Right kidney (tissue), 1 donor: ENCODE measurements around the gene GPATCH4.
"Not testable (repeated sequence)": the region's sequence is repeated elsewhere in the genome, so short reads cannot be mapped to it uniquely, and the experiment has no call there.

Source experiments
- DNase-seq: peaks from one replicate; pipeline ENCODE4 v3.0.0-alpha.2; 2016

The GPATCH4 gene

DNA sequence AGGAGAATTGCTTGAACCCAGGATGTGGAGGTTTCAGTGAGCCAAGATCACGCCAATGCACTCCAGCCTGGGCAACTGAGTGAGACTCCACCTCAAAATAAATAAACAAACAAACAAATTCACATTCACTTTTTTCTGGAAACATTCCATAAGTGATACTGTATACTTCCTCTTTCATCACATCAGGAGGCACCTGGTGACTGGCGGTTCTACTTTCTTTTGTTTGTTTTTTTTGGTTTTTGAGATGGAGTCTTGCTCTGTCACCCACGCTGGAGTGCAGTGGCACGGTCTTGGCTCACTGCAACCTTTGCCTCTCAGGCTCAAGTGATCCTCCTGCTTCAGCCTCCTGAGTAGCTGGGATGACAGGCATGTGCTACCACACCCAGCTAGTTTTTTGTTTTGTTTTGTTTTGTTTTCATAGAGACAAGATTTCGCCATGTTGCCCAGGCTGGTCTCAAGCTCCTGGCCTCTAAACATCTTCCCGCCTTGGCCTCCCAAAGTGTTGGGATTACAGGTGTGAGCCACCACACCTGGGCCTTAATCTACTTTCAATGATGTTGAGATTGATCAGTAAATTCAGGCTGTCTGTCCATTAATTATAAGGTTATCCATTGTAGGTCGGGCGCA lies 28.7 kb upstream of the GPATCH4 start:
- no peak for DNase-seq

DNA sequence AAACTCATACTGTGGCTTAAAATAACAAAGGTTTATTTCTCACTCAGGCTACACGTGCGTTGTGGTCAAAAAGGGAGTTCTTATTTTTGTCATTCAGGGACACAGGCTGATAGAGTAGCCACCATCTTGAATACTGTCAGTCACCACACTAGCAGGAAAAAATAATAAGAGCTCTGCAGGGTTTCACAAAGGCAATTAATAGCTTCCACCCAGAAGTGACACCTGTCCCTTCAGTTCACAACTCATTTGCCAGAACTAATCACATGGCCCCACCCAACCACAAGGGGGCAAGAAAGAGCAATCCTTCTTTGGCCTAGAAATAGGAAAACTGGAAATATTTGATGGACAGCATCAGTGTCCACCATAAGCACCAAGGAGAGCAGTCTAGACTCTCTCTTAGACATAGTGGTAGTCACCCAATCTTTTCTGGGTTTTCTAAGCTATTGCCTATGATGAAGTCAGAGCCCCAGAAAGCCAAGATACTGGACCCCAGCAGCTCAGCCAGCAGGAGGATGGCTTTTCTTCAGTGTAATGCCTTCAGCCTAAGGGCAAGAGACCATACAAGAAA lies 26.1 kb upstream of the GPATCH4 start:
- DNase-seq, result no peak

DNA sequence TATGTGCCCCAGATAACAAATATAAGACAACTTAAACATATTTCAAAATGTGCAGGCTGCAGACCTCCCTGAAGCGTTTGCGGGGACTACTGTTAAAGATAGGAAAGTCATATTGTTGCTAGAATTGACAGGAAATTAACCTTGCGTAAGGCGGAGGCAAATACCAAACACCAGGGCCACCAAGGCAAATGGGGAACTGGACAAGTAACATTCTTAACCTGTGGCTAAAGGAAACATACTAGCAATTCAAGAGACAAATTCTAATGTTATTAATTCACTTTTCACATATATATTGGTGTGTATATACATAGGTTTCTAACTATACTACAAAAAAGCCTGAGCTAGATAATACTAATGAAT lies 24.8 kb upstream of the GPATCH4 start:
- no peak for DNase-seq

DNA sequence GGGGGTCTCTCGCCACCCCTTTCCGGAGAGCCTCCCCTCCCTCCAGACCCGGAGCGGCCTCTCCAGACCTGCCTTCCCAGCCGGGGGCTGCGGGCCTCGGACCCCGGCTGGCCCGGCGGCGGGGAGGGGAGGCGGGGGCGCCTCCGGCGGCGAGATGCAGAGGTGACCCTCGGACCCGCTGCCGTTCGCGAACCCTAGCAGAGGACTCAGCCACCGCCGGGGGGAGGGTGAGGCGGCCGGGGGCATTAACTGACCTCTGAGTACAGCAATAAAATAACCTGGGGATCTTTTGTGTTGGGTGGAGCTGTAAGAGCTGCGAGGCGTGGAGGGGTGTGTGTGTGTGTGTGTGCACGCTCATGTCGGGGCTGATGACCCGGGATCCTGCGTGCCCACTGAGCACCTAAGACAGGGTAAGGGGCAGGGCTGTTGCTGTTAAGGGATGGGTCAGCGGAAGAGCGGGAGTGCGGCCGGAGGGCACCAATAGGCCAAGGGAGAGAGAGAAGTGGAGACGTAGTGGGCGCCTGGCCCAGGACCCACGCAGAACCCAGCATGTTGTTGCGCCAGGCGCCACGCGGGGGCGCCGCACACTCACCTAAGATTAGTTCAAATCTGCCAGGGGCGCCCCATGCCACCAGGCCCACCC lies 24.3 kb upstream of the GPATCH4 start:
- DNase-seq, result peak; percentile 71

DNA sequence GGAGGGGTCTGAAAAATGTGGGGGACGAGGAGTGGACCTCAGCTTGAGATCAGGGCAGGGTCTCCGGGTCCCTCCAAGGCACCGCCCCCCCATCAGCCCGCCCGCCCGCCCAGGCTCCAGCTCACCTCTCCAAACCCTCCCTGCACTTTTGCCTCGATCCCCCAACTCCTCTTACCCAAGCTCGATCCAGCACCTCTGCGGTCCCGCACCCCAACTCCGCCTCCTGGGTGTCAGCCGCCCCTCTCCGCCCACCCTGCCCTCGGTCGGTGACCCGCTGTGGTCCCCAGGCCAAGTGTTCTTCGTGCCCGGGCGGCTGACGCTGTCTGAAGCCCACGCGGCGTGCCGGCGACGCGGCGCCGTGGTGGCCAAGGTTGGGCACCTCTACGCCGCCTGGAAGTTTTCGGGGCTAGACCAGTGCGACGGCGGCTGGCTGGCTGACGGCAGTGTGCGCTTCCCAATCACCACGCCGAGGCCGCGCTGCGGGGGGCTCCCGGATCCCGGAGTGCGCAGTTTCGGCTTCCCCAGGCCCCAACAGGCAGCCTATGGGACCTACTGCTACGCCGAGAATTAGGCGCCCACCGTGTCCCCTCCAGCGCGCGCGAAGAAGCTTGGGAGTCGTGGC lies 23.6 kb upstream of the GPATCH4 start:
- peak; percentile 55 for DNase-seq

DNA sequence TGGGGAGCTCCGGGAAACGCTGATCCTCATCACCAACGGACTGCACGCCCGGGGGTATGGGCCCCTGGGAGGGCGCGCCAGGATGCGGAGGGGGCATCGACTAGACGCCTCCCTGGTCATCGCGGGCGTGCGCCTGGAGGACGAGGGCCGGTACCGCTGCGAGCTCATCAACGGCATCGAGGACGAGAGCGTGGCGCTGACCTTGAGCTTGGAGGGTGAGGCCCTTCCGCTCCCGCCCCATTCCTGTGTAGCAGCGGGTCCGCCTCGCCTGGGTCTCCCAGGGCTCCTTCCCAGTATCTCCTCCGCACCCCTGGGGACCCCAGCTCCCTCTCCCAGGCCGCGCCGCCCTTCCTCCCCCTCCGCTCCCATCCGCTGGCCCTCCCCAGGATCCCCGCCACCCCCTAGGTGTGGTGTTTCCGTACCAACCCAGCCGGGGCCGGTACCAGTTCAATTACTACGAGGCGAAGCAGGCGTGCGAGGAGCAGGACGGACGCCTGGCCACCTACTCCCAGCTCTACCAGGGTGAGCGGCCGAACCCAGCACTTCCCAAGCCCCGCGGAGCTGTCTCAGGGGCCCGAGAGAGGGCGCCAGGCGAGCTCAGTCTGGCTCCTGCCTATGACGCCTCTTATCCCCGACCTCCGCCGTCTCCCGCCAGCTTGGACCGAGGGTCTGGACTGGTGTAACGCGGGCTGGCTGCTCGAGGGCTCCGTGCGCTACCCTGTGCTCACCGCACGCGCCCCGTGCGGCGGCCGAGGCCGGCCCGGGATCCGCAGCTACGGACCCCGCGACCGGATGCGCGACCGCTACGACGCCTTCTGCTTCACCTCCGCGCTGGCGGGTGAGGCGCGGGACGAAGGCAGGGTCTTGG lies 22.9 kb upstream of the GPATCH4 start:
- DNase-seq, result peak; percentile 77

DNA sequence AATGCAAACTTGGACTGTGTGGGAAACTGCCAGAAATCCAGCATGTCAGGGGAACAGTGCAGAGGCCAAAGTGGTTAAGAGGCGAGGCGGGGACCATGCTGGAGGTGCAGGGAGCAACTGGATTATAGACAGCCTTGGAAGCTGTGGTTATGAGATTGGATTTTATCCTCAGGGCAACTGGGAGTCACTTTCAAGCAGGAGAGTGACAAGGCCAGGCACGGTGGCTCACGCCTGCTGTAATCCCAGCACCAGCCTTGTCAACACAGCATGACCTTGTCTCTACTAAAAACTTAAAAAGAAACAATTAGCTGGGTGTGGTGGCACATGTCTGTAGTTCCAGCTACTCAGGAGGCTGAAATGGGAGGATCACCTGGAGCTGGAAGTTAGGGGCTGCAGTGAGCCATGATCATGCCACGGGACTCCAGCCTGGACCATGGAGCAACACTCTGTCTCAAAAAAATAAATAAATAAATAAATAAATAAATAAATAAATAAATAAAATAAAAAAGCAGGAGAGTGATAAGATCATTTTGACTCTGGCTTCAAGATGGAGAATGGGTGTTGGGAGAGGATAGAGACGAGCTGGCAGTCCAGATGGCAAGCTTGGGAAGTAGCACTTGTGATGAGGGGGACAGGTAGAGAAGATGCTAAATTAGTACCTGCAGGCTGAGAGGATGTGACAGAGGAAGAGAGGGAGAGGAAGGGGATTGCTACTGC lies 21.5 kb upstream of the GPATCH4 start:
- no peak for DNase-seq

DNA sequence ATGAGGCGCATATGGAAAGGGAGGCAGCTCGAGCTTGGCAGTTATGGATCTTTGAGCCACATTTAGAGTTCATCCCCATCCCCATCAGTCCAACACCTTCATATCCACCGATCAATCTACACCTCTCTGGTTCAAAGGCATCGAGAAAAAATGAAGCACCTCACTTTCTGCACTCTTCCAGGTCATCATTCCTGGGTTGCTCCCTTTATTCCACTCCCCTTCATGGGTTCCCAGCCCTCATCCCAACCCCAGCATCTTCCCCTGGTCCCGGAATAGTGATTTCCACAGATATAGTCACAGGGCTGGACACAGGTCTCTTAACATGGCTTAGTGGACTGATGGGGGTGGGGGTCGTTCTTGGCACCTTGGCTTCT lies 18.3 kb upstream of the GPATCH4 start:
- no peak for DNase-seq

DNA sequence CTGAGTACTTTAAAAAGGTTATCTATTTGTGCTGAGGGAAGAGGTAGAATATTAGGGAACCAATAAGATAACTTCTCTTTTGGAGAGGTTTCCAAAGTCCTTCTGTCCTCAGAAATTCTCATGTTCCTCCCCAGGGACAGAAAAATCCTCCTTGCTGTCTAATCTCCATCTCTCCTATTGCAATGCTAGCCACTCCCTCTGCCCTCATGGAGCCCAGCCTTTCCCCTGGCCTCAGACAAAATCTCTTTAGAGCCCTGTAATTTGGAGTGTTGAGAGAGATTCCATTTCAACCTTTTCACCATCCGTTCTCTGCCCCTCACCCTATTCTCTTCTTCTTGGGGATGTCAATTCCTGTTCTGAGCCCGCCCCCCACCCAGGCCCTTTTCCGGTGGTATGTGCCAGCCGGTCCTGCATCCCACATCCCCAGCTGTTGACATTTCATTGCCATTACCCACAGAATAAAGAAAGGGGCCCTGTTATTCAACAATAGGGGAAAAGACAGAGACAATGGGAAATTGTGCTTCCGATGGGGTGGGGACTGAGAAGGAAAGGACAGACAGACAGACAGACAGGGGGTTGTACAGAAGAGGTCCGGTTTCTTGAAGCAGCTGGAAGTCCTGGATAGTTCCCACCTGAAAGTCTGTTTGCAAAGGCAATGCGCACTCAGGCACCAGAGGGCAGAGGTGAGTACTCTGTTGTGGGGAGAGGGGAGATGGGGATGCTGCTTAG lies 17.7 kb upstream of the GPATCH4 start, which contains the start of gene HAPLN2:
Gene HAPLN2 (plus strand): TSS at position 563 of the 729 bp plus-strand sequence. CDS start 4,076 bp downstream, outside the sequence.
- no peak for DNase-seq

DNA sequence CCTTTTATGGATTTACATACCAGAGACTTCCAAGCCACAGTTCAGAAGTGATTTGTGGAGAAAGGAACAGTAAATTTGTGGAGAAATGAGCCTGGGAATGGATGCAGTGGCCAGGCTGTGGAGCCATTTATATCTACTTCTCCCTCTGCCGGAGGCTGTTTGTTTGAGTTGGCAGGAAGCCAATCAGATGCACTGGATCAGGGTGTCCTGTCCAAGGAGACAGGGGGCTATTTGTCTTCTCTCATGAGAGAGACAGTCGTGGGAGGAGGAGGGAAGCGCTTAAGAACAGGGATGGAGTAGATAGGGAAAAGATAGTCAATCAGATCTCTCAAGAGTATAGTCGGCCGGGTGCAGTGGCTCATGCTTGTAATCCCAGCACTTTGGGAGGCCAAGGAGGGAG lies 15.2 kb upstream of the GPATCH4 start:
- DNase-seq, result peak; percentile 68

DNA sequence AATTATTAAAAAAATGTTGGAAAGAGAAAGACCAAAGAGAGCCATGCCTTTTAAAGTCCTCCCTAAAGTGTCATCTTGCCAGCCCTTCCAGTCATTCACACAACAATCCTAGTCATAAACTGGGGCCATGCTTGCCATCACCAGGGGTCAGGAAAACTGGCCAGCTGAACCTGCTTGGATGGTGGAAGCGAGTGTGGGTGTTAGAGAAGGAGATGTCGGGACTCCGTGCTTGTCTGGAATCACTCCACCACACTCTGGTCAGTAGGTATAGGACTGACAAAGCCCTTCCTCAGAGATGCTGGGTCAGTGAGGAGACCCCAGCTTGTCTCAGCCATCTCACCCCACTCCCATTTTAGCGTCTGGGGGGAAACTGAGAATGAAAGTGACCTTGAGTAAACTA lies 14.7 kb upstream of the GPATCH4 start:
- peak; percentile 43 for DNase-seq

DNA sequence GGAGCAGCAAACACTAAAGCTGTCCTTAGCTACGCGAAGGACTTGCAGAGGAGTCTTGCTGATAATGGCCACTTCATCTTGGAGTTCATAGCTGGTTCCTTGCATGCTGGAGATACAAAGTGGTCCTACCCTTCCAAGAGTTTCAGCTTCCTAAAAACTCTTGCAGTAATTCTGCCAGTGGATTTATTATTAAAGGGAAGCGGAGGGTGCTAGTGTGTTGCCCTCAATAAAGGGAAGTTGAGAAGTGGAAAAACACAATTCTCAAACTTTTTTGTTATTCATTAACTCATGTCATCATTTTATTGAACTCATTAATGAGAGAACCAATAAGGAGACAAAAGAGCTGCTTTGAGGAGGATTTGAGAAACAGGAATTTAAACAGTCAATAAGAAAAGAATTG lies 11.4 kb upstream of the GPATCH4 start:
- DNase-seq, result no peak

DNA sequence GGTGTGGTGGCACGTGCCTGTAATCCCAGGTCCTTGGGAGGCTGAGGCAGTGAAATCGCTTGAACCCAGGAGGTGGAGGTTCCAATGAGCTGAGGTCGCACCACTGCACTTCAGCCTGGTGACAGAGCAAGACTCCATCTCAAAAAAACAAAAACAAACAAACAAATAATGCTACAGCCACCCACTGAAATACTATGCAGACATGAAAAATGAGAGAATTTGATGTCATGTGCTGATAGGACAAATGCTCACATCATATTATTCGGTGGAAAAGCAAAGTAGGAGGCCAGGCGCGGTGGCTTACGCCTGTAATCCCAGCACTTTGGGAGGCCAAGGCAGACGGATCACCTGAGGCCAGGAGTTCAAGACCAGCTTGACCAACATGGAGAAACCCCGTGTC lies 8.8 kb upstream of the GPATCH4 start:
- DNase-seq, result not testable (repeated sequence)

DNA sequence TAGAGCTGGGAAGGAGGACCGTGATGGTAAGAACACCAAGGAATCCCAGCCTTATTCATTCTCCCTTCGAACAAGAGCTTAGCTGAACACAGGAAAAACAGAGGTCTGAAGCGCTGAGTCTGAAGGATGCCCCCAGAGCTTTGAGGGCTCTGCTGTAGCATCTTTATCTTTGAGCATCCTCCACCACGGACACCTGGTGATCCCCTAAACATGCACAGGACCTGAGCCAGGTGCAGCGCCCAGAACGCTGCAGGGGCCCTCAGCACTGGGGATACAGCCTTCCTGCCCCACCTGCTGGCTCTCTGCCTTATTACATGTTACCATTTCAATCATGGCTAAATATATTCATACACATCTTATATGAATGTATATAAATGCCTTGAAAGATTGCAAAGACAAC lies 7.7 kb upstream of the GPATCH4 start:
- DNase-seq, result no peak

DNA sequence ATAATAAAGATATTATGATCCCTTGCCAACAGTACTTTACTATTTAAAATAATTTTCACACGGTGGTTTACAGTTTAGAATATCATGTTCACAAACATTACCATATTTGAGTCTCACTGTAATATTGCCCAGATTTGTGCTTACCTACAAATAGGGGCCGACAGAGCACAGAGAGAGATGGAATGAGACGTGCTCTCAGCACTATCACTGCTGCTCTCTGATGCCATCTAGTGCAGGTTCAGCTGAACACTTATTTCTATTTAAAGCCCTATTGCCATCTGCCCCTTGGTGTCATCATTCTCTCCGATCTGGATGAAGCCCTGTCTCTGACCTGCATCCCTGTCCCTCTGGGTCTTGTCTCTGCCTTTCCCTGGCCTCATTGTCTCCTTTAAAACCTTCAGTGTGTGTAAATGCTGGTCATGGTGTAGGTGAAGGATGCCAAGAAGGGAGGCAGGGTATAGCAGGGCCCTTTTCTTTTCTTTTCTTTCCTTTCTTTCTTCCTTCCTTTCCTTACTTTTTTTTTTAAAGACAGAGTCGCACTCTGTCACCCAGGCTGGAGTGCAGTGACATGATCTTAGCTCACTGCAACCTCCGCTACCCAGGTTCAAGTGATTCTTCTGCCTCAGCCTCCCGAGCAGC lies 6.9 kb upstream of the GPATCH4 start:
- no peak for DNase-seq

DNA sequence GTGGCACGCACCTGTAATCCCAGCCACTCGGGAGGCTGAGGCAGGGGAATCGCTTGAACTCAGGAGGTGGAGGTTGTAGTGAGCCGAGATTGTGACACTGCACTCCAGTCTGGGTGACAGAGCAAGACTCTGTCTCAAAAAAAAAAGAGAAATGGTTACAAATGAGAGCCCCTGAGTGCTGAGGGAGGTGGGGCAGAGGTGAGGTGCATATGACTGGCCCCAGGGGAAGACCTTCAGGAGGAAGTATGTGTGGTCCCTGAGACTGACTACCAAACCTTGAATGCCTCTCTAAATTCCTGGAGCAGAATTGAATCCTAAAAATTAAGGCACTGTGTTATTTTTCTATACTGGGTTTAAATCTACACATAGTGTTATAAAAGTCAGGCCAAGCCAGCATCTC lies 6.1 kb upstream of the GPATCH4 start:
- DNase-seq, result not testable (repeated sequence)

DNA sequence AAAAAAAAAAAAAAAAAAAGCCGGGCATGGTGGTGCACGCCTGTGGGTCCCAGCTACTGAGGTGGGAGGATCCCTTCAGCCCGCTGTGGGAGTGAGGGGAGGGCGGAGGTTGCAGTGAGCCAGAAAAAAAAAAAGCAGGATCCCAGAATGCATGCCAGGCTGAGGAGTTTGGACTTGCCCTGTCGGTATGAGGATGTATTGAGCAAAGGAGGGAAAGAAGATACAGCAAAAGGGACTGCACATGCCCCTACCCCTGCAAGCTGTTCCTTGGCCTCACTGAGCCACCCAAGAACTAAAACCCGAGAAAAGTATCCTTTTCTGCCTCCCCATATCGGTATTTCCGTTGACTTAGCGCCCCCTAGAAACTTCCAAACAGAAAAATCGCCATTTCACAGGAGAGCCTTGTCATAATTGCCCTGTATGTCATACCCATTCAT lies 1.3 kb upstream of the GPATCH4 start:
- no peak for DNase-seq

DNA sequence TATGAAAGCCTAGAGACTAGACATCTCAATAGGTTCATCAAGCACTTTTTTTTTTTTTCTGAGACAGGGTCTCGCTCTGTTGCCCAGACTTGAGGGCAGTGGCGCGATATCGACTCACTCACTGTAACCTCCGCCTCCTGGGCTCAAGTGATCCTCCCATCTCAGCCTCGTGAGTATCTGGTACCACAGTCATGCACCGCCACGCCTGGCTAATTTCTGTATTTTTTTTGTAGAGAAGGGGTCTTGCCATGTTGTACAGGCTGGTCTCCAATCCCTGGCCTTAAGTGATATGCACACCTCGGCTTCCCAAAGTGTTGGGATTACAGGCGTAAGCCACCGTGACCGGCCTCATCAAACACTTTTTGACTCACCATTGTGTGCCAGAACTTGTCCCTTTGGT lies 613 bp upstream of the GPATCH4 start:
- DNase-seq, result no peak

DNA sequence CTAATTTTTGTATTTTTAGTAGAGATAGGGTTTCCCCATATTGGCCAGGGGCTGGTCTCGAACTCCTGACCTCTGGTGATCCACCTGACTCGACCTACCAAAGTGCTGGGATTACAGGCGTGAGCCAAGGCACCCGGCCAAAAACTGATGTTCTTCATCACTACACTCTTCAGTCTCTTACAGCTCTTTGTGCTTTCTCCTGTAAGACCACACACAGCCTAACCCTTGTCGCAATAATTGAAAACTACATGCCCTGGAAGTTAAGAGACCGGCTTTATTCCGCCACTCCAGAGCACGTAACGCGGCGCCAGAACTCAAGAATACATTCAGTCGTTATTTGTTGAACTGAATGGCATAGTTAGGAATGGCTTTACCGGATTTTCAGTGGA lies 552 bp downstream of the GPATCH4 start:
- DNase-seq, result no peak

DNA sequence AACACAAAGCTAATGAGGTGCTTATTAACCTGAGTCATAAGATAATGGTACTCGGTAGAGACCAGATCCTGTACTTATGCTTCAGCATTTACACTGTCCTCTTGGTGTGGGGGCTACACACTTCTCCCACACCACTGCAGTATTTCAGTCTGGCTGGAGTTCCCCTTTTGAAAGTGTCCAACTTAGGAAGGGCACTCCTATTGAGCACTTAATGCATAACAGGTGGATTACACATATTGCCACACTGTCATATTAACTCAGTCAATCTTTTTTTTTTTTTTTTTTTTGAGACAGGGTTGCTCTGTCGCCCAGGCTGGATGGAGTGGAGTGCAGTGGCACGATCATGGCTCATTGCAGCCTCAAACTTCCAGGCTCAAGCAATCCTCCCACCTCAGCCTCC lies 1.5 kb downstream of the GPATCH4 start:
- no peak for DNase-seq
